ENCODE results near the gene B4GAT1.

DNA sequence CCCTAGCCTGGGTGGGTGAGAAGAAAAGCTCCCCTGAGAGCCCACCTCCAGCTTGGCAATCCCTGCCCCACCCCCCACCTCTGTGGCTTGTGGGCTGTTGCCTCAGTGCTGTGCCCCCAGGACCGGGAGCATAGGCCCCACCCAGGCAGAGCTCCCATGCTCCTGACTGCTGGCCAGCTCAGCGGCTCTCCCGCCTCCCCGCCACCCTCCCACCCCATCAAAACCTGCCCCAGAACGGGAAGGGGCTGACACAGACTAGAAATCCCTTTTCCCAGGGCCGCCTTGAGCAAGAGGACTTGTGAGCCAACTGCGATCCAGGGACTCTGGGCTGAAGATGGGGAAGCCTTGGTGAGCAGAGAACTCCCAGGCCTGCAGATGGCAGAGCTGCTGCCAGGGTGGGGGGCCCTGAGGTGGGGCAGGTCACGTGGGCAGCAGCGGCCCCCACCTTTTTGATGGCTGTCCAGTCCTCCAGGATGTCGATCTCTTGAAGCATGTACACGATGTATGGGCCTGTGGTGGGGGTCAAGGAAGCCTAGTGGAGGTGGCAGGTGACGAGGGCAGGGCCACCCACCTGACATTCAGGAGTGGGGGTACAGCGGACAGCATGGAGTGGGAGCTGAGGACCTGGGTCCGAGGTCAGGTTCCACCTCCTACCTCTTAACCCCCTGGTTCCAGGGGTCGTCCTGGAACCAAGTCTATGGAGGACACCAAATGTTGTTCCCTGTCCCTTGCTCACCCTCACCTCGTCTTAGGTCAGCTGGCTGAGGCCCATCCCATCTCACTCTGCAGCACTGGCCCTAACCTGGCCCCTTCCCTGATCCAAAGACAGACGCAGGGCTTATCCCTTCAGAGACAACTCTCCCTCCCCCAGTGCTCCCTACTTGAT, 8.9 kb downstream of the B4GAT1 start:
- TF ChIP-seq GABPA (IDR thresholded peaks at IDR 0.05; ENCODE audit: low read depth) (no peak), POLR2AphosphoS5 (IDR thresholded peaks at IDR 0.05; ENCODE audit: low read depth, low read length) (no peak), CTCF (IDR thresholded peaks at IDR 0.05) (no peak), SMC3 (IDR thresholded peaks at IDR 0.05; ENCODE audit: low read depth, low read length) (no peak), ZBTB33 (IDR thresholded peaks at IDR 0.05; ENCODE audit: borderline replicate concordance, low read depth) (no peak), TAF1 (IDR thresholded peaks at IDR 0.05; ENCODE audit: borderline replicate concordance, low read depth, low read length) (no peak), EP300 (IDR thresholded peaks at IDR 0.05; ENCODE audit: borderline replicate concordance in 1 of 2, low read depth in 1 of 2, low read length in 1 of 2) (no peak), NRF1 (IDR thresholded peaks at IDR 0.05; ENCODE audit: low read depth, low read length) (no peak), CHD2 (IDR thresholded peaks at IDR 0.05; ENCODE audit: low read length, partially characterized antibody) (no peak)
- TF ChIP-seq, protein P1, sequence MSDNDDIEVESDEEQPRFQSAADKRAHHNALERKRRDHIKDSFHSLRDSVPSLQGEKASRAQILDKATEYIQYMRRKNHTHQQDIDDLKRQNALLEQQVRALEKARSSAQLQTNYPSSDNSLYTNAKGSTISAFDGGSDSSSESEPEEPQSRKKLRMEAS (IDR thresholded peaks at IDR 0.05; ENCODE audit: low read depth): no peak
- TF ChIP-seq, protein P2, sequence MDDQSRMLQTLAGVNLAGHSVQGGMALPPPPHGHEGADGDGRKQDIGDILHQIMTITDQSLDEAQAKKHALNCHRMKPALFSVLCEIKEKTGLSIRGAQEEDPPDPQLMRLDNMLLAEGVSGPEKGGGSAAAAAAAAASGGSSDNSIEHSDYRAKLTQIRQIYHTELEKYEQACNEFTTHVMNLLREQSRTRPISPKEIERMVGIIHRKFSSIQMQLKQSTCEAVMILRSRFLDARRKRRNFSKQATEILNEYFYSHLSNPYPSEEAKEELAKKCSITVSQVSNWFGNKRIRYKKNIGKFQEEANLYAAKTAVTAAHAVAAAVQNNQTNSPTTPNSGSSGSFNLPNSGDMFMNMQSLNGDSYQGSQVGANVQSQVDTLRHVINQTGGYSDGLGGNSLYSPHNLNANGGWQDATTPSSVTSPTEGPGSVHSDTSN (IDR thresholded peaks at IDR 0.05): no peak

All from SK-N-SH (cell line).